GM19351 (cell line): ENCODE data around the gene NRARP.

Source experiments
- ATAC-seq: cut with Tn5 transposase; IDR thresholded peaks from one replicate; pipeline ENCODE4 v1.9.1; 2021; ENCODE audit warnings: mild to moderate bottlenecking, moderate library complexity; ENCODE audit not compliant: unreplicated experiment

Gene NRARP

GRCh38 chr9:137300567-137301080 is 1.4 kb downstream of the NRARP start:
- ATAC-seq: no peak

DNA sequence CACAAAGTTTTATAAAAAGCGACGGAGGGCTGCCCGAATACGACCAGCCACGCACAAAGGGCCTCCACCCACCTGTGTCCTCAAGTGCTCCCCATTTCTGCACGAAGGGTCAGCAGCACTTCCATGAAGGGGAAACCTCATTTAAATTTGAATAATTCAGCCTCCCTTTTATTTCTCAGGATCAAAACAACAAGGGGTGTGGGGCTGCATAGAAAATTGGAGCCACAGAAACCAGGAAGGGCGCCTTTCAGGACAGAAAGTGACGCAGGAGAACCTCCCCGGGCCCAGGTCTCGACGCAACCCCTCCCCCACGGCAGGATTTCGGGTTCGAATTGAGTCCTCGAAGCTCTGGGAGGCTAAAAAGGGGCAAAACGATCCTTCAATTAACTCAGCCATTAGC is 2.1 kb downstream of the NRARP start:
- ATAC-seq: no peak

GRCh38 chr9:137299203-137299565 is 2.9 kb downstream of the NRARP start:
- no peak for ATAC-seq

GRCh38 chr9:137298401-137299202 is 3.5 kb downstream of the NRARP start:
- no peak for ATAC-seq

DNA sequence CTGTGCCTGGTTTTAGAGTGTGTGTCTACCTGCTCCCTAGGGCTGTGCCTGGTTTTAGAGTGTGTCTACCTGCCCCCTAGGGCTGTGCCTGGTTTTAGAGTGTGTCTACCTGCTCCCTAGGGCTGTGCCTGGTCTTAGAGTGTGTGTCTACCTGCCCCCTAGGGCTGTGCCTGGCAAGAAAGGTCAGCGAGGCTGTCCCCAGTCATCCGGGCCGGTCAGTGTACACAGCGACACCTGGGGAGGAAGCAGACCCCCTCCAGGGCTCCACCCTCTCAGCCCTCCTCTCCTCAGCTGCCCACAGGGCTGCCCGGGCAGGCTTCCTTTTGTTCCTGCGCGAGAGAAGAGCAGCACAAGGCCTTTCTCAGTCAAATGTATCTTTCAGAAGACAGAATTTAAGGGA is 4.1 kb downstream of the NRARP start:
- ATAC-seq: no peak

DNA sequence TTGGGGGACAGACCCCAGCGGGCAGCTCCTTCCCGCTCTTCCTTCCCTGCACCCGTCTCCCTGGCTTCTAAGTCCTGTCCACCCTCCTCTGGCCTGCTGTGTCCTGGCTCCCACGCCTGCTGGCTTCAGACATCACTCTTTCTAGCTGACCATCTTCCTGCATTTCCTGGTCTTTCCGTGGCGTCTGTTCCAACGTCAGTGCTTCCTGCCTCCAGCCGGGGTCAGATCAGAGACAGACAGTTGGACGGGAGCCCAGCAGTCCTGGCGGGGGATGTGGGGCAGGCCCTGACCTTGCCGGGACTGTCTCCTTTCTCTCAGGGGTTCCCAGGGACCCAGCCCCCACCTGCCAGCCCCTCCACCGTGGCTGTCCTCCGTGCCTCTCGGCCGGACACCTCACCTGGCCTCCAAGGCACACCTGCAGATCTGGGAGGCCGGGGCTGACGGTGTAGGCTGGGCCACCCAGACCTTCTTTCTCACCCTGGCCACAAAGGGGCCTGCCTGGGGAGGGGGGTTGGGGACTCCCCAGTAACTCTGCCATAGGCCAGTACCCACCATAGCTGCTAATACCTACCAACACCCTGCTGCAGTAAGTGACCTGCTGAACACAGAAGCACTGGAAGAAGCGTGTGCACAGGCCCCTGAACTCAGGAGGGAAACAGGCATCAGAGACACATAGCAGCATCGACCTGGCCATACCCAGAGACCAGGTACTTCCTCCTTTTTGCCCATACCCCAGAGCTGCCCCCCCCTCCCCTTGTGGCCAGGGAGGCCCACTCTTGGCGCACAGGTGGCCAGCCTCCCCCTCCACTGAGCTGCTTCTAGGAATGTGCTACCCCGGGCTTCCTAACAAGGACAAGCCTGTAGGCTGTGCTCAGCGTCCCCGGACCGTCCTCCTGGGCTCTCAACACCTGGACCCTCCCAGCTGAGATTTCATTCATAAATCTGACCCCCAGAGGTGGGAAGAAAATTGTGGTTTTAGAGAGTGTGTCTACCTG is 5.1 kb downstream of the NRARP start:
- ATAC-seq: no peak

DNA sequence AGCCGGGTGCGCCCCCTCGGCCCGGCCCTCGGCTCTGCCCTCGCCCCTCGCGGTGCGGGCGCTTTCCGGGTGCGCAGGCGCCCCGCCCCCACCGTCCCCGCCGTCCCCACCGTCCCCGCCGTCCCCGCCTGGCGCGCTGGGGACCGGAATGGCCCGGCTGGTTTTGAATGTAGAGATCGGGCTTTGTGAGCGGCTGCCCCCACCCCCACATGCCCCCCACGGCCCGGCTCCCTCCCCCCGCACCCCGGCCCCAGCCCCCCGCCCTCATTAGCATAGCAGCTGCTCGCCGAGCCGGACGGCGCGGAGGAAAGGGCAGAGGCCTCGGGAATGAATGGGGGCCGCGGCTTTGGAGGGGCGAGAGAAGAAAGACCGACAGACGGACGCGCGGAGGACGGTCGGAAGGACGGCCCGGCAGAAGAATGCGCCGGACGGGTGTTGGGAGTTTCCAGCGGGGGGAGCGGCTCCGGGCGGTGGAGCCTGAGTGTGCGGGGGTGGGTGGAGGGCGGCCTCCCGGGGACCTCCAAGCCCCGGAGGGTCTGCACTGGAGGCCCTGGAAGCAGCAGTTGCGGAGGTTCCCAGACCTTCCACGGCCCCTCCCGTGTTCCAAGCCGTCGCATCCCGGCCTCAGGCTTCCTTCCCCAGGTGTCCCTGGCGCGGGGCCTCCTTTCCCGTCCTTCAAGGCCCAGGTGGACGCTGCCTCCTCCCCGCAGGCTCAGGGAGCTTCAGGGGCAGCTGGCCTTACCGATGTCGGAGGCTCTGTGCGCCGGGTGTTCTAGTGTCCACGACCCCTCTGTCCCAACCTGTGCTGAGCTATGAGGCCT is 6.0 kb downstream of the NRARP start:
- no peak for ATAC-seq

DNA sequence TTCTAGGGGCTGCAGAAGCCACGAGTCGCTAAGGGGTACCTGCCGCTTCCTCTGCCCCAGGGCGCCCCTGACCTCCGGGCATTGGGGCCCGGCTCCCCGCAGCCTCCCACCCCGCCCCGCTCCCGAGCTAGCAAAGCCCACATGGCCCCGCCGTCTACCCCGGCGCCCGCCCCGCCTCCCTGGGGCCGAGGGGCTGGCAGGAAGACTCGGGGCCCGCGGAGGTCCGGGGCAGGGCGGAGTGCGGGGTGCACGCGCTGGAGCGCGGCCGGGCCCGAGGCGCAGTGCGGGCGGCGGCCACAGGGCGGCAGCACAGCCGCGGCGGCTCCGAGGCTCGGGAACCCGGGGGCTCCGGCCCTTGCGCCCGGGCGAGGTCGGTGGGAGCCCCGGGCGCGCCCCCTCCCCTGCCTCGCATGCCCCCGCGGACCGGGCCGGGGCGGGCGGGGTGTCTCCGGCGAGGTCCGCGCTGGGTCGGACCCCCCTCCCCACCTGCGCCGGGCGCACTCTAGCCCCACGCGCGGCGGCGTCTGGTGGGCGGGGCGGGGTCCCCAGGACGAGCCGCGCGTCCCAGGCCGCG is 6.7 kb downstream of the NRARP start:
- peak; percentile 48 for ATAC-seq

DNA sequence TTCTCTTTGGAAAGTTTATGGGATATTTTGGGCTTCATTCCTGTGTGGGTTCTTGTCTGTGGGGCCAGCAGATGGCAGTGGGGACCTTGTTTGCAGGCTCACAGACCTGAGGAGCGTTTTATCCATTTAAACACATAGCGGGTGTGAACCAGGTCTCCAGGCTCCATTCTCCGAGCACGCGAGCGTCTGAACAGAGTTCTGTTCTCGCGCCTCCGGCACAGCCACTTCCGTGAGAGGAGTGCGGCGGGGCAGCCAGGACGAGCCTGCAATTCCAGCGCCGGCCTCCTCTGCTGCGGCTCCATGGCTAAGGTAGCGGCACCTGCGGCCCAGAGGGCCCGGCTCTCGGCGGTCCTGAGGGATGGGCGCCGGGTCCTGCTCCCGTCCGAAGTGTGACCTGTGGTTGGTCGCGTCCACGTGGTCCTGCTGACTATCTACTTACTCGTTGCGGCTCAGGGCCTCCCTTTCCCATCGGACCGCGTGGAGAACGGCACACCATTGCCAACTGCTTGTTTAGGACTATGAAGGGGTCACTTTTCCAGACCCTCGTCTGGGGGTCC is 7.3 kb downstream of the NRARP start:
- no peak for ATAC-seq

DNA sequence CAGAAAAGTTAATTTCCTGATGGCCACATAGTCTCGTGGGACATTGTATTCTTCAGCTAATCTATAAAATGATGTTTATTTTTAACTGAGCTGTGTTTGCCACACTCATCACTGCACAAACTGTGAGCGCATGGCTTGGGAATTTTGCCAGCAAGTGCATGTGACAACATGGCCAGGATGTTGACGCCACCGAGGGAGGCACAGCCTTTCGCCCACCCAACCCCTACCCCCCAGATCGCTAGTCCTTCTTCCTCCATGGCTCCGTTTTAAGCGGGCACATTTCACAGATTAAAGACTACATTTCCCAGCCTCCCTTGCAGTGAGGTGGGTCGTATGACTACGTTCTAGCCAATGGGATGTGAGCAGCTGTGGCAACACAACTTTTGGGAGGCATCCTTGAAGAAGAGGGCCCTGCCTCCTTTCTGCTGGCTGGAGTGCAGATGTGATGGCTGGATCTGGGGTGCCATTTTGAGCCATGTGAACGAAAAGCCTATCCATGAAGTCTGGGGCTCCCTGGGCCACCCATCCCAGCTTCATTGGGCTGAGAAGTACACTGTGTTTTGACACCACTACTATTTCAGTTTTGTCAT is 7.9 kb downstream of the NRARP start:
- no peak for ATAC-seq

GRCh38 chr9:137293482-137294090 is 8.5 kb downstream of the NRARP start:
- ATAC-seq: no peak

- no peak for ATAC-seq
Measured at GRCh38 chr9:137293094-137293481, 9.0 kb downstream of the NRARP start.

- no peak for ATAC-seq
Measured at GRCh38 chr9:137286975-137287383, 15.1 kb downstream of the NRARP start.

DNA sequence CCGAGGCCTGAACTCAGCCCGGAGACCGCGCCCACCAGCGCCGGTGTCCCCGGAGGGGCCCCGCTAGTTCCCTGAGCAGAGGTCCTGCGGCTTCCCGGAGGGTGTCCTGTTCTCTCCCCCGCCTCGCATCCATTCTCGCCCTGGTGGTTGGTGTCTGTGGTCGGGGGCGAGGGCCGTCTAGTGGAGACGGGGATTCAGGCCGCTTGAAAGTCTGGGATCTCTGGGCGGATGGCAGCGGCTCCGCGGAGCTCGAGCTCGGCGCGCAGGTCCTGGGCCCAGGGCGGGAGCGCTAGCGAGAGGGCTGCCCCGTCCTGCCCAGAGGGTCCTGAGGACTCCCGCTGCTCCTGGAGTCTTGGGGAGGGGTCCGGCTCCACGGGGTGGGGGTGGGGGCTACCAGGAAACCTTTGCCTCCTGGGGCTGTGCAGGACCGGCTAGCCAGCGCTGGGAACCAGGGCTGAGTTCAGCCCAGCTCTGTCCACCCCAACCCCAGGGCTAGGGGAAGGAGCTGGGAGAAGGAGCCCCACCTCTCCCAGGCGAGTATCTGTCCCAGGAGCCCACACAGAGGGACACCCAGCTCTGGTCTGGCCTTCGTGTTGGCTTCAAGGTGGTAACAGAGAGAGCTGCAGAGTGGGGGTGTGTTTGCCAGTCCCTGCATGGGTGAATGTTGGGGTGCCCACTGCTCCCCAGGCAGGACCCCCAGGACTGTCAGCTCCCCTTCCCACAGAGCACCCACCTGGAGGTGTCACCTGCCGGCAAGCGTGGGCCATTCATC is 20.5 kb downstream of the NRARP start:
- no peak for ATAC-seq

- ATAC-seq: no peak
Measured at GRCh38 chr9:137280474-137281344, 21.4 kb downstream of the NRARP start.

DNA sequence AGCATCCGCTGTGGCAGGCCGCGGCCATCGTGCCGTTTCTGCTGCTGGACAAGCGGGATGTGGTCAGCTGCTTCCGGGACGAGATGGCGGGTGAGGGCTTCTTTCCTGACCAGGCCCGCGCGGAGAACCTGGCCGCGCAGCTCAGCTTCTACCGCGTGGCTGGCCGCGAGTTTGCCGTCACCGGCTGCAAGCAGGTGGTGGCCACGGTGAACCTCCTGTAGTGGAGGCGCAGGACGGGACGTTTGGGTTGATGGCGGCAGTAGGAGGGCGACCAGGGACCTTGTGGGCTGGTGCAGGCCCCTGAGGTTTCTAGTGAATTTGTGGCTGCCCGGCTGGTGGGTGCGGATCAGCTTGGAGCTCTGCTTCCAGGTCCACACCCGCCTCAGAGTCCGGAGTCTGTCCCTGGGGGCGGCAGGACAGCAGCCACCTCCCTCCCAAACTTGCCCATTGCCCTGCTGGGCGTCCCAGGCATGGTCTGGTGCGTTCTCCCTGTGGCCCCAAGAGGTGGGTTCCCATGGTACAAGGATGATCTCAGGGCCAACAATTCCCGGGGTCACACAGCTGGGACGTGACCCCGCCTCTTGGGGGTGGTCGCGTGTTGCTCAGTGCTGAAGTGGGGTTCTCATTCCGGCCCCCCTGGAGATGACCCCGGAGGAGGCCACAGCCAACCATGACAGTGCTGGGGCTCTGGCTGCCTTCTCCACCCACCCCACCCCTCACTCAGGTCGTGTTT is 22.2 kb downstream of the NRARP start:
- ATAC-seq: no peak
